ENCODE data around the gene CASS4. TPM values are rescaled to one million over a fixed set of nuclear protein-coding genes. Genes with fewer than 3 reads are reported as not detected.

The CASS4 gene
- polyA plus RNA-seq, 1 experiment: 36.8 TPM

GRCh38 chr20:56442389-56443365 lies 30.6 kb downstream of the CASS4 start:
- ChIA-PET CTCF (interaction anchor here (0.6 to 1.0 kb wide), 3 partner anchors 14 to 45 kb away, joined by 3 to 7 read pairs (median 3); no protein-coding TSS in a partner anchor), POLR2A (interaction anchor here (1.0 to 1.8 kb wide), 3 partner anchors 8 to 14 kb away, joined by 3 to 4 read pairs (median 3); no protein-coding TSS in a partner anchor)
- DNase-seq (ENCODE audit: low read depth, low spot score): no peak
- TF ChIP-seq CTCF (IDR thresholded peaks at IDR 0.05; ENCODE audit: low read depth, low read length): no peak
- H3K27ac ChIP-seq (ENCODE audit: low read depth, low read length): peak overlapping the region; percentile 91
- H3K4me3 ChIP-seq (ENCODE audit: low read depth, low read length): no peak overlapping the region
- H3K9me3 ChIP-seq (ENCODE audit: control insufficient read depth, insufficient read depth, low read length): no peaks in the 10 kb centered on the region; the same call in 1 of the 2 replicates
- no peaks in the 10 kb centered on the region for H3K27me3 ChIP-seq (ENCODE audit: control insufficient read depth, insufficient read depth, low read length)

GRCh38 chr20:56443654-56444540 lies 31.8 kb downstream of the CASS4 start:
- peak; percentile 59 for DNase-seq (ENCODE audit: low read depth, low spot score)
- Histone ChIP-seq H3K27me3 (ENCODE audit: control insufficient read depth, insufficient read depth, low read length) (no peaks in the 10 kb centered on the region), H3K27ac (ENCODE audit: low read depth, low read length) (peak overlapping the region; percentile 91), H3K4me3 (ENCODE audit: low read depth, low read length) (no peak overlapping the region), H3K9me3 (ENCODE audit: control insufficient read depth, insufficient read depth, low read length) (no peaks in the 10 kb centered on the region; the same call in 1 of the 2 replicates)
- TF ChIP-seq CTCF (IDR thresholded peaks at IDR 0.05; ENCODE audit: low read depth, low read length): no peak
- POLR2A ChIA-PET: interaction anchor here (0.7 to 1.8 kb wide), 5 partner anchors 9 to 32 kb away, joined by 3 to 6 read pairs (median 4); partner anchors contain the start of gene CASS4
- CTCF ChIA-PET: interaction anchor here (1.0 kb wide), 1 partner anchor 46 kb away, joined by 3 read pairs; no protein-coding TSS in a partner anchor

GRCh38 chr20:56445130-56445529 lies 33.1 kb downstream of the CASS4 start:
- ChIA-PET CTCF (no interaction called here), POLR2A (interaction anchor here (0.7 to 1.6 kb wide), 3 partner anchors 33 to 86 kb away, joined by 3 to 6 read pairs (median 6); partner anchors contain the start of genes CASS4 and FAM210B)
- DNase-seq (ENCODE audit: low read depth, low spot score): no peak
- Histone ChIP-seq H3K4me3 (ENCODE audit: low read depth, low read length) (no peak overlapping the region), H3K27ac (ENCODE audit: low read depth, low read length) (no peak overlapping the region), H3K9me3 (ENCODE audit: control insufficient read depth, insufficient read depth, low read length) (no peaks in the 10 kb centered on the region; the same call in 1 of the 2 replicates), H3K27me3 (ENCODE audit: control insufficient read depth, insufficient read depth, low read length) (no peaks in the 10 kb centered on the region)
- no peak for TF ChIP-seq CTCF (IDR thresholded peaks at IDR 0.05; ENCODE audit: low read depth, low read length)

GRCh38 chr20:56445540-56445939 lies 33.5 kb downstream of the CASS4 start:
- no peak for TF ChIP-seq CTCF (IDR thresholded peaks at IDR 0.05; ENCODE audit: low read depth, low read length)
- ChIA-PET CTCF (no interaction called here), POLR2A (interaction anchor here (0.7 to 0.9 kb wide), 2 partner anchors 33 to 87 kb away, joined by 3 to 6 read pairs; partner anchors contain the start of genes CASS4 and FAM210B)
- H3K27ac ChIP-seq (ENCODE audit: low read depth, low read length): no peak overlapping the region
- no peak overlapping the region for H3K4me3 ChIP-seq (ENCODE audit: low read depth, low read length)
- DNase-seq (ENCODE audit: low read depth, low spot score): no peak
- H3K27me3 ChIP-seq (ENCODE audit: control insufficient read depth, insufficient read depth, low read length): no peaks in the 10 kb centered on the region
- no peaks in the 10 kb centered on the region; the same call in 1 of the 2 replicates for H3K9me3 ChIP-seq (ENCODE audit: control insufficient read depth, insufficient read depth, low read length)
